ENCODE measurements around the gene GRK7. TPM values are rescaled to one million over a fixed set of nuclear protein-coding genes. Genes with fewer than 3 reads are reported as not detected.

The GRK7 gene
- total and polyA plus RNA-seq, 2 donors (not counting 3 experiments of a cell fraction or from before 2014, with no cell fraction given), result not detected

GRCh38 chr3:141735770-141736465, 27.3 kb upstream of the GRK7 start:
- ChIA-PET POLR2A (no interaction called here), CTCF (interaction anchor here (1.5 kb wide), 1 partner anchor 11 kb away, joined by 3 read pairs; no protein-coding TSS in a partner anchor)

More at GRCh38 chr3:141735770-141736465, 27.3 kb upstream of the GRK7 start:
- H3K9me1 ChIP-seq (replicated peaks; ENCODE audit: control insufficient read depth, extremely low read depth, insufficient read depth, low read length), result no peaks in the 10 kb centered on the region
- peaks cover 0 to 2% of the 10 kb centered on the region in 2 experiments for H3K36me3 ChIP-seq (ENCODE audit: control insufficient read depth in 2 of 2, extremely low read depth in 1 of 2, insufficient read depth in 2 of 2, low read length in 2 of 2)
- BruUV-seq (replicated peaks), result no TSS peak
- peaks cover 15% of the 10 kb centered on the region for H3K4me1 ChIP-seq (ENCODE audit: control insufficient read depth, extremely low read depth, insufficient read depth, low read length)
- DNase-seq (ENCODE audit: low read depth, low spot score) (no peak), FAIRE-seq (no peak)
- H4K20me1 ChIP-seq (replicated peaks; ENCODE audit: control insufficient read depth, extremely low read depth, insufficient read depth, low read length), result peaks cover 3% of the 10 kb centered on the region
- no peak for TF ChIP-seq MYC (IDR thresholded peaks at IDR 0.05; ENCODE audit: low read depth, low read length)
- no peak for TF ChIP-seq POLR2AphosphoS5 (IDR thresholded peaks at IDR 0.05; ENCODE audit: insufficient read depth, low read depth, low read length)
- no peak for TF ChIP-seq GATA2 (IDR thresholded peaks at IDR 0.05; ENCODE audit: insufficient read depth, insufficient read length, low read depth, low read length)
- no peak for TF ChIP-seq JUN (IDR thresholded peaks at IDR 0.05; ENCODE audit: borderline replicate concordance, insufficient read depth, insufficient read length, low read depth)
- no peak for TF ChIP-seq MAX (IDR thresholded peaks at IDR 0.05; ENCODE audit: insufficient read depth, insufficient read length)
- TF ChIP-seq POLR2A (IDR thresholded peaks at IDR 0.05; ENCODE audit: low read depth, low read length), result no peak
- no peak for TF ChIP-seq CTCF (IDR thresholded peaks at IDR 0.05; ENCODE audit: extremely low read depth in 1 of 2, insufficient read depth in 1 of 2, low read depth in 1 of 2, low read length in 2 of 2)
- TF ChIP-seq EZH2 (IDR thresholded peaks at IDR 0.05; ENCODE audit: borderline replicate concordance, low read depth, low read length, severe bottlenecking), result no peak
- no peak for TF ChIP-seq FOS (IDR thresholded peaks at IDR 0.05; ENCODE audit: borderline replicate concordance, insufficient read depth, low read length)
- H2AFZ ChIP-seq (ENCODE audit: low read depth, low read length), result peak overlapping the region; percentile 7
- peaks cover 0 to 2% of the 10 kb centered on the region in 2 experiments for H3K27me3 ChIP-seq (ENCODE audit: control insufficient read depth in 2 of 2, insufficient read depth in 2 of 2, low read length in 2 of 2)
- H3K9ac ChIP-seq (replicated peaks; ENCODE audit: extremely low read depth, insufficient read depth, low read length), result no peak overlapping the region
- no peak overlapping the region for H3K4me3 ChIP-seq (replicated peaks in 1 of 3; ENCODE audit: insufficient read depth in 1 of 3, low read depth in 1 of 3, low read length in 3 of 3)
- no peak overlapping the region for H3K27ac ChIP-seq (ENCODE audit: insufficient read depth, low read depth, low read length)
- no peaks in the 10 kb centered on the region for H3K9me3 ChIP-seq (replicated peaks; ENCODE audit: control insufficient read depth, insufficient read depth, low read length)
- H3K4me2 ChIP-seq (ENCODE audit: insufficient read depth, low read length), result no peak overlapping the region
- intact Hi-C loops (cut with micrococcal nuclease) (loop anchor here (5.0 kb wide), 1 partner anchor 541 kb away; no protein-coding TSS in a partner anchor), dilution Hi-C loops (cut with MboI; ENCODE audit: extremely low pct_ligation_motif_present, low sequenced_read_pairs) (no loop called here)
- H3K79me2 ChIP-seq (ENCODE audit: control insufficient read depth, insufficient read depth, low read length), result peaks cover 27% of the 10 kb centered on the region

All from endothelial cell of umbilical vein (primary cell).